ENCODE results near the gene DEFB124. TPM values are rescaled to one million over a fixed set of nuclear protein-coding genes. Genes with fewer than 3 reads are reported as not detected.
"Not testable (repeated sequence)": the region's sequence is repeated elsewhere in the genome, so short reads cannot be mapped to it uniquely, and the experiment has no call there.

Gene DEFB124
- total RNA-seq (2022) (not detected in 2 replicates), Bru-seq, nascent RNA (percentile 7 among the genes with signal in this experiment), BruChase-seq, experiment 1, labeled RNA remaining after a 6-hour chase (not detected), BruChase-seq, experiment 2, labeled RNA remaining after a 2-hour chase (not detected)
- long read RNA-seq, result 0 reads

- Mint-ChIP-seq H3K9me3 (ENCODE audit: unreplicated experiment) (no peaks in the 10 kb centered on the region), H3K36me3 (ENCODE audit: insufficient read depth, unreplicated experiment) (no peaks in the 10 kb centered on the region), H3K4me3 (ENCODE audit: unreplicated experiment) (no peak within 1 kb of the TSS), H3K27me3 (ENCODE audit: insufficient read depth, unreplicated experiment) (no peaks in the 10 kb centered on the region), H3K4me1 (ENCODE audit: insufficient read depth, unreplicated experiment) (peaks cover 15% of the 10 kb centered on the region), H3K27ac (ENCODE audit: low read depth, unreplicated experiment) (no peak within 1 kb of the TSS)
- intact Hi-C loops (cut with micrococcal nuclease), result no loop called here
- BruUV-seq (replicated peaks), result no TSS peak
- DNase-seq (ENCODE audit: unreplicated experiment), result no peak
- no peak for TF ChIP-seq CTCF (IDR thresholded peaks at IDR 0.05; ENCODE audit: unreplicated experiment)
- ChIA-PET CTCF (interaction anchor here (0.6 to 6.4 kb wide), 7 partner anchors 10 to 138 kb away, joined by 3 to 54 read pairs (median 4); no protein-coding TSS in a partner anchor), POLR2A (interaction anchor here (0.8 kb wide), 1 partner anchor 70 kb away, joined by 4 read pairs; no protein-coding TSS in a partner anchor)
Observed at GRCh38 chr20:31474758-31475427, at the start of gene DEFB124, which contains the start of gene REM1. Gene DEFB124 (minus strand): TSS chr20:31475127. CDS start chr20:31473013, 2,114 bp downstream. Gene REM1 (plus strand): TSS chr20:31475288. CDS start chr20:31476446, 1,158 bp downstream.

GRCh38 chr20:31523361-31524283 lies 48.7 kb upstream of the DEFB124 start:
- DNase-seq (ENCODE audit: unreplicated experiment), result no peak
- Mint-ChIP-seq H3K36me3 (ENCODE audit: insufficient read depth, unreplicated experiment) (peaks cover 51% of the 10 kb centered on the region), H3K4me3 (ENCODE audit: unreplicated experiment) (no peak overlapping the region), H3K9me3 (ENCODE audit: unreplicated experiment) (no peaks in the 10 kb centered on the region), H3K27me3 (ENCODE audit: insufficient read depth, unreplicated experiment) (no peaks in the 10 kb centered on the region), H3K27ac (ENCODE audit: low read depth, unreplicated experiment) (no peak overlapping the region), H3K4me1 (ENCODE audit: insufficient read depth, unreplicated experiment) (peaks cover 6% of the 10 kb centered on the region)
- intact Hi-C loops (cut with micrococcal nuclease), result no loop called here
- no TSS peak for BruUV-seq (replicated peaks)
- ChIA-PET POLR2A (interaction anchor here (0.6 kb wide), 2 partner anchors 12 to 34 kb away, joined by 3 read pairs; no protein-coding TSS in a partner anchor), CTCF (interaction anchor here (0.7 to 4.4 kb wide), 7 partner anchors 8 to 89 kb away, joined by 3 to 31 read pairs (median 4); no protein-coding TSS in a partner anchor)
- TF ChIP-seq CTCF (IDR thresholded peaks at IDR 0.05; ENCODE audit: unreplicated experiment), result no peak

- no peaks in the 10 kb centered on the region for H3K27me3 Mint-ChIP-seq (ENCODE audit: insufficient read depth, unreplicated experiment)
- ChIA-PET CTCF (interaction anchor here (0.6 to 4.4 kb wide), 7 partner anchors 9 to 242 kb away, joined by 3 to 31 read pairs (median 4); no protein-coding TSS in a partner anchor), POLR2A (interaction anchor here (0.6 kb wide), 1 partner anchor 35 kb away, joined by 3 read pairs; no protein-coding TSS in a partner anchor)
- peaks cover 6% of the 10 kb centered on the region for H3K4me1 Mint-ChIP-seq (ENCODE audit: insufficient read depth, unreplicated experiment)
- H3K36me3 Mint-ChIP-seq (ENCODE audit: insufficient read depth, unreplicated experiment), result peaks cover 42% of the 10 kb centered on the region
- no peak overlapping the region for H3K4me3 Mint-ChIP-seq (ENCODE audit: unreplicated experiment)
- BruUV-seq (replicated peaks), result no TSS peak
- H3K27ac Mint-ChIP-seq (ENCODE audit: low read depth, unreplicated experiment), result no peak overlapping the region
- H3K9me3 Mint-ChIP-seq (ENCODE audit: unreplicated experiment), result no peaks in the 10 kb centered on the region
- no peak for DNase-seq (ENCODE audit: unreplicated experiment)
- intact Hi-C loops (cut with micrococcal nuclease), result no loop called here
- TF ChIP-seq CTCF (IDR thresholded peaks at IDR 0.05; ENCODE audit: unreplicated experiment), result no peak
Observed at GRCh38 chr20:31522731-31523130, 47.8 kb upstream of the DEFB124 start.

- intact Hi-C loops (cut with micrococcal nuclease); H3K4me1 Mint-ChIP-seq (ENCODE audit: insufficient read depth, unreplicated experiment); BruUV-seq (replicated peaks); H3K27me3 Mint-ChIP-seq (ENCODE audit: insufficient read depth, unreplicated experiment); DNase-seq (ENCODE audit: unreplicated experiment); H3K4me3 Mint-ChIP-seq (ENCODE audit: unreplicated experiment); H3K9me3 Mint-ChIP-seq (ENCODE audit: unreplicated experiment): not testable (repeated sequence)
- CTCF ChIA-PET, result interaction anchor here (0.5 to 4.4 kb wide), 9 partner anchors 9 to 312 kb away, joined by 3 to 31 read pairs (median 5); no protein-coding TSS in a partner anchor
- Mint-ChIP-seq H3K36me3 (ENCODE audit: insufficient read depth, unreplicated experiment) (peaks cover 27% of the 10 kb centered on the region), H3K27ac (ENCODE audit: low read depth, unreplicated experiment) (peak overlapping the region; percentile 54)
- POLR2A ChIA-PET, result interaction anchor here (0.7 to 1.9 kb wide), 3 partner anchors 15 to 25 kb away, joined by 3 to 5 read pairs (median 4); a partner anchor contains a TSS
Observed at GRCh38 chr20:31521267-31521666, 46.3 kb upstream of the DEFB124 start.

All from MCF 10A (cell line).